WTC11 (cell line): ENCODE data around the gene SPATA6. TPM values are rescaled to one million over a fixed set of nuclear protein-coding genes. Genes with fewer than 3 reads are reported as not detected.
"Not testable (repeated sequence)": the region's sequence is repeated elsewhere in the genome, so short reads cannot be mapped to it uniquely, and the experiment has no call there.

Experiments
- ATAC-seq: fragments of 200-7000 bp; cut with Tn5 transposase; 2 replicates; pipeline ENCODE4 v1.10.0; 2021; ENCODE audit warnings: mild to moderate bottlenecking, moderate library complexity
- CTCF ChIA-PET: fragments of 300-600 bp; sonication (Branson Sonifier 250); formaldehyde crosslinking; loops from one replicate; lab custom pipeline; 2021; ENCODE audit warnings: antibody characterized with exemption; lab: Charles Lee
- POLR2A ChIA-PET: fragments of 350-600 bp; sonication (Branson Sonifier 250); formaldehyde crosslinking; loops from one replicate; lab custom pipeline; 2021; ENCODE audit warnings: antibody characterized with exemption; lab: Charles Lee
- DNase-seq: peaks from one replicate; pipeline ENCODE4 v3.0.0; 2021; ENCODE audit warnings: low spot score
- H3K27ac Mint-ChIP-seq: 2 replicates; pipeline ENCODE4 v1.8.0; 2021; ENCODE audit warnings: mixed read lengths
- H3K27me3 Mint-ChIP-seq: 2 replicates; pipeline ENCODE4 v1.8.0; 2021; ENCODE audit warnings: low read depth, mild to moderate bottlenecking, moderate library complexity, mixed read lengths
- H3K36me3 Mint-ChIP-seq: 2 replicates; pipeline ENCODE4 v1.8.0; 2021; ENCODE audit warnings: mixed read lengths
- H3K4me1 Mint-ChIP-seq: 2 replicates; pipeline ENCODE4 v1.8.0; 2022; ENCODE audit warnings: mixed read lengths
- H3K4me3 Mint-ChIP-seq: 2 replicates; pipeline ENCODE4 v1.8.0; 2021; ENCODE audit warnings: mild to moderate bottlenecking, moderate library complexity, mixed read lengths
- H3K9me3 Mint-ChIP-seq: 2 replicates; pipeline ENCODE4 v1.8.0; 2021; ENCODE audit warnings: mixed read lengths
- ATF3 ChIP-seq: sonication (generic); formaldehyde crosslinking; conservative IDR thresholded peaks from 2 replicates; pipeline ENCODE4 v1.8.1; 2022; ENCODE audit warnings: mild to moderate bottlenecking, missing genetic modification reagents
- ELF4 ChIP-seq: sonication (generic); formaldehyde crosslinking; IDR thresholded peaks from 2 replicates; pipeline ENCODE4 v1.8.1; 2022; ENCODE audit warnings: low read depth, mild to moderate bottlenecking, moderate library complexity, missing genetic modification reagents
- ESRRA ChIP-seq: sonication (generic); formaldehyde crosslinking; IDR thresholded peaks from 2 replicates; pipeline ENCODE4 v1.8.1; 2022; ENCODE audit warnings: mild to moderate bottlenecking, missing genetic modification reagents, borderline replicate concordance
- FOXP1 ChIP-seq: sonication (generic); formaldehyde crosslinking; IDR thresholded peaks from 2 replicates; pipeline ENCODE4 v1.8.0; 2022; ENCODE audit warnings: missing genetic modification reagents, mild to moderate bottlenecking, moderate library complexity, borderline replicate concordance
- MAX ChIP-seq: sonication (generic); formaldehyde crosslinking; IDR thresholded peaks from 2 replicates; pipeline ENCODE4 v1.8.0; 2022; ENCODE audit warnings: mild to moderate bottlenecking, missing genetic modification reagents
- MXD4 ChIP-seq: fragments of 250-450 bp; sonication (Bioruptor Pico); IDR thresholded peaks from 2 replicates; pipeline ENCODE4 v1.8.0; 2021; ENCODE audit warnings: mild to moderate bottlenecking, moderate library complexity, borderline replicate concordance
- MYBL2 ChIP-seq: sonication (generic); formaldehyde crosslinking; IDR thresholded peaks from 2 replicates; pipeline ENCODE4 v1.8.1; 2023; ENCODE audit warnings: mild to moderate bottlenecking, moderate library complexity, missing genetic modification reagents
- NFATC4 ChIP-seq: fragments of 250-450 bp; sonication (Bioruptor Pico); IDR thresholded peaks from 2 replicates; pipeline ENCODE4 v1.9.0; 2021; ENCODE audit warnings: mild to moderate bottlenecking
- NFYB ChIP-seq: sonication (generic); formaldehyde crosslinking; conservative IDR thresholded peaks from 2 replicates; pipeline ENCODE4 v1.8.0; 2022; ENCODE audit warnings: low read depth, missing genetic modification reagents
- NR3C1 ChIP-seq: sonication (generic); formaldehyde crosslinking; conservative IDR thresholded peaks from 2 replicates; pipeline ENCODE4 v1.8.1; 2023; ENCODE audit warnings: low read depth, mild to moderate bottlenecking, missing genetic modification reagents
- OVOL2 ChIP-seq: fragments of 250-450 bp; sonication (Bioruptor Pico); IDR thresholded peaks from 2 replicates; pipeline ENCODE4 v1.9.0; 2021; ENCODE audit warnings: mild to moderate bottlenecking, borderline replicate concordance
- SMAD4 ChIP-seq: sonication (generic); formaldehyde crosslinking; IDR thresholded peaks from 2 replicates; pipeline ENCODE4 v1.8.0; 2022; ENCODE audit warnings: mild to moderate bottlenecking, missing genetic modification reagents
- SP1 ChIP-seq: sonication (generic); formaldehyde crosslinking; conservative IDR thresholded peaks from 2 replicates; pipeline ENCODE4 v1.8.1; 2022; ENCODE audit warnings: missing genetic modification reagents
- ZMAT4 ChIP-seq: fragments of 250-450 bp; sonication (Bioruptor Pico); IDR thresholded peaks from 2 replicates; pipeline ENCODE4 v1.9.0; 2021; ENCODE audit warnings: mild to moderate bottlenecking
- ZNF263 ChIP-seq: sonication (generic); formaldehyde crosslinking; IDR thresholded peaks from 2 replicates; pipeline ENCODE4 v1.8.1; 2022; ENCODE audit warnings: low read depth, mild to moderate bottlenecking, moderate library complexity, missing genetic modification reagents
- ZNF416 ChIP-seq: fragments of 250-450 bp; sonication (Bioruptor Pico); IDR thresholded peaks from 2 replicates; pipeline ENCODE4 v1.9.0; 2021; ENCODE audit warnings: mild to moderate bottlenecking, inconsistent platforms
- ZNF423 ChIP-seq: fragments of 250-450 bp; sonication (Bioruptor Pico); IDR thresholded peaks from 2 replicates; pipeline ENCODE4 v2.1.2; 2022; ENCODE audit warnings: mild to moderate bottlenecking, moderate library complexity
- ZNF671 ChIP-seq: fragments of 250-450 bp; sonication (Bioruptor Pico); IDR thresholded peaks from 2 replicates; pipeline ENCODE4 v1.8.0; 2021; ENCODE audit warnings: mild to moderate bottlenecking
- total RNA-seq: library from RNA; stranded (reverse); gene quantifications from 3 replicates; pipeline ENCODE4 v1.2.3, GENCODE V29; 2021
- TF ChIP-seq, protein P1 (sequence below): sonication (generic); formaldehyde crosslinking; IDR thresholded peaks from 2 replicates; pipeline ENCODE4 v1.8.1; 2023; ENCODE audit warnings: mild to moderate bottlenecking, missing genetic modification reagents
- TF ChIP-seq, protein P2 (sequence below): fragments of 250-450 bp; sonication (Bioruptor Pico); IDR thresholded peaks from 2 replicates; pipeline ENCODE4 v2.1.2; 2022; ENCODE audit warnings: mild to moderate bottlenecking, moderate library complexity

The SPATA6 gene
- total RNA-seq, 1 experiment from 2014 or later, result 17.7 TPM

DNA sequence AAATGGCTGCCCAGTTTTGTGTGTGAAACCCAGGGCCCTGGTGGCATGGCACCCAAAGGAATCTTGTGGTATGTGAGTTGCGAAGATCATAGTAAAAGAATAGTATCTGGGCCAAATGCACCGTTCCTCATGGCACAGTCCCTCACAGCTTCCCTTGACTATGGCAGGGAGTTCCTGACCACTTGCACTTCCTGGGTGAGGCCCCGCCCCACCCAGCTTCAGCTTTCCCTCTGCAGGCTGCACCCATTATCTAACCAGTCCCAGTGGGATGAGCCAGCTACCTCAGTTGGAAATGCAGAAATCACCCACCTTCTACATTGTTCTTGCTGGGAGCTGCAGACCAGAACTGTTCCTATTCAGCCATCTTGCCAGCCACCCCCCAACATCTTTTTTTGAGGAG lies 186.5 kb downstream of the SPATA6 start:
- peaks cover 60% of the 10 kb centered on the region for H3K9me3 Mint-ChIP-seq
- no peak overlapping the region for H3K27ac Mint-ChIP-seq
- DNase-seq (no peak), ATAC-seq (no peak)
- ChIA-PET CTCF (interaction anchor here (0.9 to 1.5 kb wide), 4 partner anchors 42 to 245 kb away, joined by 3 to 7 read pairs (median 3); partner anchors contain the start of gene SPATA6), POLR2A (no interaction called here)
- H3K27me3 Mint-ChIP-seq, result peaks cover 5% of the 10 kb centered on the region; the same call in 1 of the 2 replicates
- H3K4me3 Mint-ChIP-seq, result no peak overlapping the region
- H3K4me1 Mint-ChIP-seq, result peaks cover 4% of the 10 kb centered on the region; the same call in 1 of the 2 replicates
- peaks cover 34% of the 10 kb centered on the region for H3K36me3 Mint-ChIP-seq
- no peak for TF ChIP-seq MAX (CRISPR knock-in tag)
- no peak for TF ChIP-seq ZNF416
- no peak for TF ChIP-seq NR3C1
- TF ChIP-seq ESRRA (CRISPR knock-in tag), result no peak
- TF ChIP-seq, protein P1, sequence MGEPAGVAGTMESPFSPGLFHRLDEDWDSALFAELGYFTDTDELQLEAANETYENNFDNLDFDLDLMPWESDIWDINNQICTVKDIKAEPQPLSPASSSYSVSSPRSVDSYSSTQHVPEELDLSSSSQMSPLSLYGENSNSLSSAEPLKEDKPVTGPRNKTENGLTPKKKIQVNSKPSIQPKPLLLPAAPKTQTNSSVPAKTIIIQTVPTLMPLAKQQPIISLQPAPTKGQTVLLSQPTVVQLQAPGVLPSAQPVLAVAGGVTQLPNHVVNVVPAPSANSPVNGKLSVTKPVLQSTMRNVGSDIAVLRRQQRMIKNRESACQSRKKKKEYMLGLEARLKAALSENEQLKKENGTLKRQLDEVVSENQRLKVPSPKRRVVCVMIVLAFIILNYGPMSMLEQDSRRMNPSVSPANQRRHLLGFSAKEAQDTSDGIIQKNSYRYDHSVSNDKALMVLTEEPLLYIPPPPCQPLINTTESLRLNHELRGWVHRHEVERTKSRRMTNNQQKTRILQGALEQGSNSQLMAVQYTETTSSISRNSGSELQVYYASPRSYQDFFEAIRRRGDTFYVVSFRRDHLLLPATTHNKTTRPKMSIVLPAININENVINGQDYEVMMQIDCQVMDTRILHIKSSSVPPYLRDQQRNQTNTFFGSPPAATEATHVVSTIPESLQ, result no peak
- TF ChIP-seq ZMAT4 (CRISPR knock-in tag), result no peak

DNA sequence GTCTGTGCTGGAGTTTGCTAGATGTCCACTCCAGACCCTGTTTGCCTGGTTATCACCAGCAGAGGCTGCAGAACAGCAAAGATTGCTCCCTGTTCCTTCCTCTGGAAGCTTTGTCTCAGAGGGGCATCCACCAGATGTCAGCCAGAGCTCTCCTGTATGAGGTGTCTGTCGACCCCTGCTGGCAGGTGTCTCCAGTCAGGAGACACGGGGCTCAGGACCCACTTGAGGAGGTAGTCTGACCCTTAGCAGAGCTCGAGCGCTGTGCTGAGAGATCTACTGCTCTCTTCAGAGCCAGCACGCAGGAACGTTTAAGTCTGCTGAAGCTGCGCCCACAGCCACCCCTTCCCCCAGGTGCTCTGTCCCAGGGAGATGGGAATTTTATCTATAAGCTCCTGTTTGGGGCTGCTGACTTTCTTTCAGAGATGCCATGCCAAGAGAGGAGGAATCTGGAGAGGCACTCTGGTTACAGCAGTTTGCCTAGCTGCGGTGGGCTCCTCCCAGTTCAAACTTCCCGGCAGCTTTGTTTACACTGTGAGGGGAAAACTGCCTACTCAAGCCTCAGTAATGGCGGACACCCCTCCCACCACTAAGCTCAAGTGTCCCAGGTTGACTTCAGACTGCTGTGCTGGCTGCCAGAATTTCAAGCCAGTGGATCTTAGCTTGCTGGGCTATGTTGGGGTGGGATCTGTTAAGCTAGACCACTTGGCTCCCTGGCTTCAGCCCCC lies 187.1 kb downstream of the SPATA6 start:
- CTCF ChIA-PET, result interaction anchor here (0.6 to 1.5 kb wide), 6 partner anchors 12 to 246 kb away, joined by 3 to 7 read pairs (median 3); partner anchors contain the start of gene SPATA6
- H3K27me3 Mint-ChIP-seq, POLR2A ChIA-PET, DNase-seq, H3K27ac Mint-ChIP-seq, H3K4me3 Mint-ChIP-seq, ATAC-seq, H3K4me1 Mint-ChIP-seq: not testable (repeated sequence)
- Mint-ChIP-seq H3K9me3 (peaks cover 67% of the 10 kb centered on the region), H3K36me3 (peaks cover 34% of the 10 kb centered on the region)

DNA sequence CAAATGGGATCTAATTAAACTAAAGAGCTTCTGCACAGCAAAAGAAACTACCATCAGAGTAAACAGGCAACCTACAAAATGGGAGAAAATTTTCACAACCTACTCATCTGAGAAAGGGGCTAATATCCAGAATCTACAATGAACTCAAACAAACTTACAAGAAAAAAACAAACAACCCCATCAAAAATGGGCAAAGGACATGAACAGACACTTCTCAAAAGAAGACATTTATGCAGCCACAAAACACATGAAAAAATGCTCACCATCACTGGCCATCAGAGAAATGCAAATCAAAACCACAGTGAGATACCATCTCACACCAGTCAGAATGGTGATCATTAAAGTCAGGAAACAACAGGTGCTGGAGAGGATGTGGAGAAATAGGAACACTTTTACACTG lies 189.7 kb downstream of the SPATA6 start:
- H3K4me3 Mint-ChIP-seq, H3K4me1 Mint-ChIP-seq, DNase-seq, ATAC-seq, CTCF ChIA-PET, H3K27me3 Mint-ChIP-seq, H3K27ac Mint-ChIP-seq, POLR2A ChIA-PET: not testable (repeated sequence)
- H3K9me3 Mint-ChIP-seq, result peaks cover 61% of the 10 kb centered on the region
- peaks cover 29% of the 10 kb centered on the region for H3K36me3 Mint-ChIP-seq

DNA sequence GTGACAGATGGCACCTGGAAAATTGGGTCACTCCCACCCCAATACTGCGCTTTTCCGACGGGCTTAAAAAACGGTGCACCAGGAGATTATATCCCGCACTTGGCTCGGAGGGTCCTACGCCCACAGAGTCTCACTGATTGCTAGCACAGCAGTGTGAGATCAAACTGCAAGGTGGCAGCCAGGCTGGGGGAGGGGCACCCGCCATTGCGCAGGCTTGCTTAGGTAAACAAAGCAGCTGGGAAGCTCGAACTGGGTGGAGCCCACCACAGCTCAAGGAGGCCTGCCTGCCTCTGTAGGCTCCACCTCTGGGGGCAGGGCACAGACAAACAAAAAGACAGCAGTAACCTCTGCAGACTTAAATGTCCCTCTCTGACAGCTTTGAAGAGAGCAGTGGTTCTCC lies 194.6 kb downstream of the SPATA6 start:
- Mint-ChIP-seq H3K9me3 (peaks cover 71% of the 10 kb centered on the region), H3K36me3 (peaks cover 28% of the 10 kb centered on the region)
- H3K4me1 Mint-ChIP-seq, ATAC-seq, POLR2A ChIA-PET, DNase-seq, H3K27ac Mint-ChIP-seq, CTCF ChIA-PET, H3K4me3 Mint-ChIP-seq, H3K27me3 Mint-ChIP-seq: not testable (repeated sequence)

DNA sequence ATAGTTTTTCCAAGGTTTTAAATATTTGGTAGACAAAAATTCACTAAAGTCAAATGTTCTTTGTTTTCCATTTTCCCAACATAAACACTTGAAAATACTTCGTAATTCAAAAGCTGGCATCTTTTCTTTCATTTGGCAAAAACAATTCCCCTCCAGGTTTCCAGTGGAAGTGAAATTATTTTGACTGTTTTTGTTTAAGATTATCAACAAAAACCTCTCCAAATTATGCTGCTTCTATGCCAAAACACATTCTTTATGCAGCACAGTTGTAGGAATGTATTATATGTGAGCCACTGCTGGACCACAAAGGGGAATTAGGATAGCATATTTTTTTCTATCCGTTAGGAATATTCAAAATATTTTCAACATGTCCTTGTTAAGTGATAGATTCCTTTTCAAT lies 205.4 kb downstream of the SPATA6 start:
- no peaks in the 10 kb centered on the region for H3K4me1 Mint-ChIP-seq
- no peak for DNase-seq
- ATAC-seq, result no peak
- ChIA-PET CTCF (interaction anchor here (1.7 kb wide), 1 partner anchor 264 kb away, joined by 4 read pairs; no protein-coding TSS in a partner anchor), POLR2A (no interaction called here)
- peaks cover 4% of the 10 kb centered on the region for H3K36me3 Mint-ChIP-seq
- H3K27me3 Mint-ChIP-seq, result no peaks in the 10 kb centered on the region
- no peak for TF ChIP-seq SMAD4 (CRISPR knock-in tag)
- no peak for TF ChIP-seq MYBL2 (CRISPR knock-in tag)
- TF ChIP-seq, protein P2, sequence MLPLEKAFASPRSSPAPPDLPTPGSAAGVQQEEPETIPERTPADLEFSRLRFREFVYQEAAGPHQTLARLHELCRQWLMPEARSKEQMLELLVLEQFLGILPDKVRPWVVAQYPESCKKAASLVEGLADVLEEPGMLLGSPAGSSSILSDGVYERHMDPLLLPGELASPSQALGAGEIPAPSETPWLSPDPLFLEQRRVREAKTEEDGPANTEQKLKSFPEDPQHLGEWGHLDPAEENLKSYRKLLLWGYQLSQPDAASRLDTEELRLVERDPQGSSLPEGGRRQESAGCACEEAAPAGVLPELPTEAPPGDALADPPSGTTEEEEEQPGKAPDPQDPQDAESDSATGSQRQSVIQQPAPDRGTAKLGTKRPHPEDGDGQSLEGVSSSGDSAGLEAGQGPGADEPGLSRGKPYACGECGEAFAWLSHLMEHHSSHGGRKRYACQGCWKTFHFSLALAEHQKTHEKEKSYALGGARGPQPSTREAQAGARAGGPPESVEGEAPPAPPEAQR (CRISPR knock-in tag), result no peak
- TF ChIP-seq OVOL2 (CRISPR knock-in tag), result no peak
- TF ChIP-seq ATF3 (CRISPR knock-in tag), result no peak
- TF ChIP-seq FOXP1, result no peak
- no peak for TF ChIP-seq MXD4 (CRISPR knock-in tag)
- no peak for TF ChIP-seq SP1 (CRISPR knock-in tag)
- no peak for TF ChIP-seq ZNF671 (CRISPR knock-in tag)
- no peak for TF ChIP-seq ELF4 (CRISPR knock-in tag)
- no peak for TF ChIP-seq NFYB (CRISPR knock-in tag)
- TF ChIP-seq ZNF263 (CRISPR knock-in tag), result no peak
- TF ChIP-seq ZNF423, result no peak
- no peak for TF ChIP-seq NFATC4 (CRISPR knock-in tag)
- peaks cover 20% of the 10 kb centered on the region for H3K9me3 Mint-ChIP-seq
- no peak overlapping the region for H3K27ac Mint-ChIP-seq
- H3K4me3 Mint-ChIP-seq, result no peak overlapping the region
